Astrocyte of the cerebellum (primary cell): ENCODE measurements around the gene PADI2.

Experiments
- DNase-seq: peaks from one replicate; pipeline ENCODE4 v3.0.0-alpha.2; 2011; ENCODE audit warnings: low read depth
- H3K4me3 ChIP-seq: 2 replicates; pipeline ENCODE4 v1.5.1; 2011; ENCODE audit warnings: mild to moderate bottlenecking, low read depth, low read length, moderate library complexity
- CTCF ChIP-seq: IDR thresholded peaks from 2 replicates; pipeline ENCODE4 v1.5.1; 2012; ENCODE audit warnings: low read length, low read depth, moderate library complexity, mild to moderate bottlenecking; ENCODE audit errors: missing control alignments
- in situ Hi-C: cut with HindIII; loops from 2 replicates; pipeline ENCODE4 v1.10.0; 2017; ENCODE audit warnings: low sequenced_read_pairs

Gene PADI2

GRCh38 chr1:17155257-17155920 lies 36.1 kb upstream of the PADI2 start:
- H3K4me3 ChIP-seq: no peak overlapping the region
- no peak for TF ChIP-seq CTCF
- in situ Hi-C loops: no loop called here
- DNase-seq: no peak

- H3K4me3 ChIP-seq: no peak overlapping the region
- in situ Hi-C loops: no loop called here
- no peak for DNase-seq
- TF ChIP-seq CTCF: no peak
These were observed 30.5 kb upstream of the PADI2 start for GRCh38 chr1:17149771-17150170.

GRCh38 chr1:17148950-17149608 lies 29.8 kb upstream of the PADI2 start:
- in situ Hi-C loops: no loop called here
- H3K4me3 ChIP-seq: no peak overlapping the region
- no peak for TF ChIP-seq CTCF
- no peak for DNase-seq

- TF ChIP-seq CTCF: no peak
- no peak overlapping the region for H3K4me3 ChIP-seq
- in situ Hi-C loops: no loop called here
- DNase-seq: no peak
These were observed 26.4 kb upstream of the PADI2 start for GRCh38 chr1:17145648-17146047.

- in situ Hi-C loops: no loop called here
- no peak overlapping the region for H3K4me3 ChIP-seq
- no peak for DNase-seq
- no peak for TF ChIP-seq CTCF
These were observed 24.5 kb upstream of the PADI2 start for GRCh38 chr1:17143760-17144159.

GRCh38 chr1:17141441-17142197 lies 22.4 kb upstream of the PADI2 start:
- no peak for TF ChIP-seq CTCF
- H3K4me3 ChIP-seq: no peak overlapping the region
- in situ Hi-C loops: no loop called here
- no peak for DNase-seq
